NCI-H2196 treated with DMSO at 0.1 percent for 48 hours (cell line): ENCODE measurements around the gene CA9.

Experiments used
- DNase-seq: peaks from one replicate; lab custom pipeline; 2025; ENCODE audit not compliant: unreplicated experiment; lab: John Stamatoyannopoulos, UW

The CA9 gene

GRCh38 chr9:35690614-35691333, 17.0 kb downstream of the CA9 start:
- DNase-seq, result peak; percentile 26

- DNase-seq, result no peak
These were observed 17.6 kb downstream of the CA9 start for GRCh38 chr9:35691334-35691650.

GRCh38 chr9:35691757-35692301, 18.1 kb downstream of the CA9 start:
- DNase-seq, result no peak

GRCh38 chr9:35695943-35696401, 22.2 kb downstream of the CA9 start:
- DNase-seq, result no peak

- DNase-seq, result no peak
These were observed 22.9 kb downstream of the CA9 start for GRCh38 chr9:35696520-35697215.

- no peak for DNase-seq
These were observed 23.8 kb downstream of the CA9 start for GRCh38 chr9:35697486-35697885.

- DNase-seq, result no peak
These were observed 24.5 kb downstream of the CA9 start for GRCh38 chr9:35698231-35698630.

- DNase-seq, result no peak
These were observed 26.3 kb downstream of the CA9 start for GRCh38 chr9:35700031-35700430.

- no peak for DNase-seq
These were observed 27.2 kb downstream of the CA9 start for GRCh38 chr9:35700942-35701341.

- no peak for DNase-seq
These were observed 29.0 kb downstream of the CA9 start for GRCh38 chr9:35702696-35703095.

GRCh38 chr9:35703906-35704672, 30.4 kb downstream of the CA9 start:
- DNase-seq, result no peak

- DNase-seq, result no peak
These were observed 31.6 kb downstream of the CA9 start for GRCh38 chr9:35705372-35705771.

- no peak for DNase-seq
These were observed 32.2 kb downstream of the CA9 start for GRCh38 chr9:35705836-35706430.

- DNase-seq, result no peak
These were observed 33.2 kb downstream of the CA9 start for GRCh38 chr9:35706951-35707350.

- DNase-seq, result no peak
These were observed 34.4 kb downstream of the CA9 start for GRCh38 chr9:35708146-35708545.

- no peak for DNase-seq
These were observed 37.2 kb downstream of the CA9 start for GRCh38 chr9:35710818-35711500.

- no peak for DNase-seq
These were observed 38.0 kb downstream of the CA9 start for GRCh38 chr9:35711501-35712428.

GRCh38 chr9:35712762-35713400, 39.2 kb downstream of the CA9 start:
- no peak for DNase-seq

- DNase-seq, result no peak
These were observed 39.9 kb downstream of the CA9 start for GRCh38 chr9:35713578-35713977.
